ENCODE measurements around the gene RGMB. TPM values are rescaled to one million over a fixed set of nuclear protein-coding genes. Genes with fewer than 3 reads are reported as not detected.

The RGMB gene
- total and polyA plus RNA-seq, 2 donors (not counting 3 experiments of a cell fraction or from before 2014, with no cell fraction given), result 15.0 to 31.3 TPM

DNA sequence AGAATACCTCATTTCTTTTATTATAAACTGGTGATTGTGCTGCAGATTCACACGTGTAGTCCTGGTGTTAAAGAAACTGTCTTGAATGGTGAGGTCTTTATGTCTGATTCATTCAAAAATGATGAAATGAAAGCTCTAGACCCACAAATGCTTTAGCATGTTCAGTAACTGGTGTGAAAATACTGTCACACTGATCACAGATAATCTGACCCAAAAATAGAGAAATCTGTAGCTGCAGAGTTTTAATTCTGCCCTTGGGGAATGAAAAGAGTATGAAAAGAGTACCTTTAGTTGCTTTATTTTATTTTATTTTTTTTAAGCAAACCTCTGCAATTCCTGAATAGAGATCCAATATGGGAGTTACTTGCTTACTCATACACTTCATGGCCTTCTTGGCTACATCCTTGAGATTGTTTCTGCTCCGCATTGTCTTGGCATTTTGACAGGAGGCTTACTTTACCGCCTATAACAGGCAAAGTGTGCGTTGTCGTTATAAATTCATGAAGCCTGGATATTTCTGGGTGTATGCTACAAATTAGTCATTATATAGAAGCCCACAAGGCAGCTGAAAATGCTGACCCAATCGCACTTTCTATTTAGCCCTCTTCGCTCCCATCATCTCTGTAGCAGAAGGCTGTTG, 2.7 kb downstream of the RGMB start:
- H3K79me2 ChIP-seq (ENCODE audit: control insufficient read depth, insufficient read depth, low read length), result peaks cover 80% of the 10 kb centered on the region
- ChIA-PET POLR2A (no interaction called here), CTCF (interaction anchor here (0.7 to 2.2 kb wide), 4 partner anchors 7 to 284 kb away, joined by 3 to 15 read pairs (median 4); no protein-coding TSS in a partner anchor)
- H3K27me3 ChIP-seq (ENCODE audit: control insufficient read depth in 2 of 2, insufficient read depth in 2 of 2, low read length in 2 of 2), result no peaks in the 10 kb centered on the region
- no peaks in the 10 kb centered on the region for H3K9me3 ChIP-seq (replicated peaks; ENCODE audit: control insufficient read depth, insufficient read depth, low read length)
- DNase-seq (ENCODE audit: low read depth, low spot score) (peak; percentile 31), FAIRE-seq (no peak)
- H3K36me3 ChIP-seq (ENCODE audit: control insufficient read depth in 2 of 2, extremely low read depth in 1 of 2, insufficient read depth in 2 of 2, low read length in 2 of 2), result peaks cover 2 to 10% of the 10 kb centered on the region in 2 experiments
- H3K9ac ChIP-seq (replicated peaks; ENCODE audit: extremely low read depth, insufficient read depth, low read length), result no peak overlapping the region
- H3K4me3 ChIP-seq (replicated peaks in 1 of 3; ENCODE audit: insufficient read depth in 1 of 3, low read depth in 1 of 3, low read length in 3 of 3), result peak overlapping the region in 2 of 3 experiments; percentile 84 to 98
- intact Hi-C loops (cut with micrococcal nuclease) (loop anchor here (10.0 kb wide), 1 partner anchor 1841 kb away; the partner anchor contains the start of gene LNPEP), dilution Hi-C loops (cut with MboI; ENCODE audit: extremely low pct_ligation_motif_present, low sequenced_read_pairs) (no loop called here)
- H4K20me1 ChIP-seq (replicated peaks; ENCODE audit: control insufficient read depth, extremely low read depth, insufficient read depth, low read length), result peaks cover 7% of the 10 kb centered on the region
- no peak overlapping the region for H2AFZ ChIP-seq (ENCODE audit: low read depth, low read length)
- H3K4me1 ChIP-seq (ENCODE audit: control insufficient read depth, extremely low read depth, insufficient read depth, low read length), result peaks cover 33% of the 10 kb centered on the region
- no peaks in the 10 kb centered on the region for H3K9me1 ChIP-seq (replicated peaks; ENCODE audit: control insufficient read depth, extremely low read depth, insufficient read depth, low read length)
- H3K27ac ChIP-seq (ENCODE audit: insufficient read depth, low read depth, low read length), result peak overlapping the region; percentile 15
- no TSS peak for BruUV-seq (replicated peaks)
- peak overlapping the region; percentile 93 for H3K4me2 ChIP-seq (ENCODE audit: insufficient read depth, low read length)
- TF ChIP-seq MYC (IDR thresholded peaks at IDR 0.05; ENCODE audit: low read depth, low read length), result no peak
- TF ChIP-seq GATA2 (IDR thresholded peaks at IDR 0.05; ENCODE audit: insufficient read depth, insufficient read length, low read depth, low read length), result no peak
- no peak for TF ChIP-seq EZH2 (IDR thresholded peaks at IDR 0.05; ENCODE audit: borderline replicate concordance, low read depth, low read length, severe bottlenecking)
- TF ChIP-seq POLR2A (IDR thresholded peaks at IDR 0.05; ENCODE audit: low read depth, low read length), result no peak
- TF ChIP-seq FOS (IDR thresholded peaks at IDR 0.05; ENCODE audit: borderline replicate concordance, insufficient read depth, low read length), result no peak
- TF ChIP-seq JUN (IDR thresholded peaks at IDR 0.05; ENCODE audit: borderline replicate concordance, insufficient read depth, insufficient read length, low read depth), result no peak
- TF ChIP-seq, protein P1, sequence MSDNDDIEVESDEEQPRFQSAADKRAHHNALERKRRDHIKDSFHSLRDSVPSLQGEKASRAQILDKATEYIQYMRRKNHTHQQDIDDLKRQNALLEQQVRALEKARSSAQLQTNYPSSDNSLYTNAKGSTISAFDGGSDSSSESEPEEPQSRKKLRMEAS (IDR thresholded peaks at IDR 0.05; ENCODE audit: insufficient read depth, insufficient read length), result no peak
- no peak for TF ChIP-seq POLR2AphosphoS5 (IDR thresholded peaks at IDR 0.05; ENCODE audit: insufficient read depth, low read depth, low read length)
- TF ChIP-seq, protein P2, sequence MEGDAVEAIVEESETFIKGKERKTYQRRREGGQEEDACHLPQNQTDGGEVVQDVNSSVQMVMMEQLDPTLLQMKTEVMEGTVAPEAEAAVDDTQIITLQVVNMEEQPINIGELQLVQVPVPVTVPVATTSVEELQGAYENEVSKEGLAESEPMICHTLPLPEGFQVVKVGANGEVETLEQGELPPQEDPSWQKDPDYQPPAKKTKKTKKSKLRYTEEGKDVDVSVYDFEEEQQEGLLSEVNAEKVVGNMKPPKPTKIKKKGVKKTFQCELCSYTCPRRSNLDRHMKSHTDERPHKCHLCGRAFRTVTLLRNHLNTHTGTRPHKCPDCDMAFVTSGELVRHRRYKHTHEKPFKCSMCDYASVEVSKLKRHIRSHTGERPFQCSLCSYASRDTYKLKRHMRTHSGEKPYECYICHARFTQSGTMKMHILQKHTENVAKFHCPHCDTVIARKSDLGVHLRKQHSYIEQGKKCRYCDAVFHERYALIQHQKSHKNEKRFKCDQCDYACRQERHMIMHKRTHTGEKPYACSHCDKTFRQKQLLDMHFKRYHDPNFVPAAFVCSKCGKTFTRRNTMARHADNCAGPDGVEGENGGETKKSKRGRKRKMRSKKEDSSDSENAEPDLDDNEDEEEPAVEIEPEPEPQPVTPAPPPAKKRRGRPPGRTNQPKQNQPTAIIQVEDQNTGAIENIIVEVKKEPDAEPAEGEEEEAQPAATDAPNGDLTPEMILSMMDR (IDR thresholded peaks at IDR 0.05; ENCODE audit: extremely low read depth in 1 of 2, insufficient read depth in 1 of 2, low read depth in 1 of 2, low read length in 2 of 2), result no peak

Measured in endothelial cell of umbilical vein (primary cell).